ENCODE results near the gene GLDC.

The GLDC gene

GRCh38 chr9:6634444-6634843 lies 11.1 kb downstream of the GLDC start:
- no peak for DNase-seq (ENCODE audit: extremely low spot score)
- POLR2A ChIA-PET, result no interaction called here
- no peak for TF ChIP-seq LEF1 (IDR thresholded peaks at IDR 0.05; ENCODE audit: borderline replicate concordance)
- TF ChIP-seq HDGF (IDR thresholded peaks at IDR 0.05; ENCODE audit: borderline replicate concordance), result no peak
- no peak for TF ChIP-seq ZNF384 (IDR thresholded peaks at IDR 0.05)
- no peak for TF ChIP-seq FOXA1 (IDR thresholded peaks at IDR 0.05)
- no peak for TF ChIP-seq PKNOX1 (IDR thresholded peaks at IDR 0.05)
- TF ChIP-seq ELF4 (IDR thresholded peaks at IDR 0.05), result no peak
- no peak for TF ChIP-seq SUZ12 (IDR thresholded peaks at IDR 0.05)
- TF ChIP-seq SP1 (IDR thresholded peaks at IDR 0.05), result no peak
- TF ChIP-seq TARDBP (IDR thresholded peaks at IDR 0.05), result no peak
- no peak for TF ChIP-seq CTBP1 (IDR thresholded peaks at IDR 0.05; ENCODE audit: borderline replicate concordance)
- TF ChIP-seq BHLHE40 (IDR thresholded peaks at IDR 0.05; ENCODE audit: borderline replicate concordance), result no peak
- no peak for TF ChIP-seq FOXK2 (IDR thresholded peaks at IDR 0.05)
- no peak for TF ChIP-seq NFRKB (IDR thresholded peaks at IDR 0.05)
- CTCF ChIA-PET, result no interaction called here

GRCh38 chr9:6633378-6633777 lies 12.2 kb downstream of the GLDC start:
- DNase-seq (ENCODE audit: extremely low spot score), result no peak
- ChIA-PET POLR2A (no interaction called here), CTCF (no interaction called here)
- no peak for TF ChIP-seq BHLHE40 (IDR thresholded peaks at IDR 0.05; ENCODE audit: borderline replicate concordance)
- TF ChIP-seq L3MBTL2 (conservative IDR thresholded peaks at IDR 0.05), result no peak
- no peak for TF ChIP-seq FOXA1 (IDR thresholded peaks at IDR 0.05)
- no peak for TF ChIP-seq ZNF384 (IDR thresholded peaks at IDR 0.05)
- no peak for TF ChIP-seq PKNOX1 (IDR thresholded peaks at IDR 0.05)
- no peak for TF ChIP-seq HDGF (IDR thresholded peaks at IDR 0.05; ENCODE audit: borderline replicate concordance)
- no peak for TF ChIP-seq SUZ12 (IDR thresholded peaks at IDR 0.05)
- no peak for TF ChIP-seq TARDBP (IDR thresholded peaks at IDR 0.05)
- TF ChIP-seq LEF1 (IDR thresholded peaks at IDR 0.05; ENCODE audit: borderline replicate concordance), result no peak
- no peak for TF ChIP-seq NFRKB (IDR thresholded peaks at IDR 0.05)
- TF ChIP-seq FOXK2 (IDR thresholded peaks at IDR 0.05), result no peak
- no peak for TF ChIP-seq FOXM1 (IDR thresholded peaks at IDR 0.05; ENCODE audit: borderline replicate concordance)
- no peak for TF ChIP-seq ELF4 (IDR thresholded peaks at IDR 0.05)
- no peak for TF ChIP-seq ARNT (IDR thresholded peaks at IDR 0.05)
- TF ChIP-seq SP1 (IDR thresholded peaks at IDR 0.05), result no peak
- no peak for TF ChIP-seq CTBP1 (IDR thresholded peaks at IDR 0.05; ENCODE audit: borderline replicate concordance)

- ChIA-PET POLR2A (no interaction called here), CTCF (no interaction called here)
- DNase-seq (ENCODE audit: extremely low spot score), result no peak
- TF ChIP-seq FOXM1 (IDR thresholded peaks at IDR 0.05; ENCODE audit: borderline replicate concordance) (no peak), CTBP1 (IDR thresholded peaks at IDR 0.05; ENCODE audit: borderline replicate concordance) (no peak), TARDBP (IDR thresholded peaks at IDR 0.05) (no peak), HDGF (IDR thresholded peaks at IDR 0.05; ENCODE audit: borderline replicate concordance) (no peak), PKNOX1 (IDR thresholded peaks at IDR 0.05) (no peak), SP1 (IDR thresholded peaks at IDR 0.05) (no peak), FOXA1 (IDR thresholded peaks at IDR 0.05) (no peak), ZNF384 (IDR thresholded peaks at IDR 0.05) (no peak), BHLHE40 (IDR thresholded peaks at IDR 0.05; ENCODE audit: borderline replicate concordance) (no peak), LEF1 (IDR thresholded peaks at IDR 0.05; ENCODE audit: borderline replicate concordance) (no peak), SUZ12 (IDR thresholded peaks at IDR 0.05) (no peak)
Measured at GRCh38 chr9:6632516-6633183, 12.9 kb downstream of the GLDC start.

GRCh38 chr9:6631207-6631512 lies 14.4 kb downstream of the GLDC start:
- TF ChIP-seq ELF4 (IDR thresholded peaks at IDR 0.05) (no peak), BHLHE40 (IDR thresholded peaks at IDR 0.05; ENCODE audit: borderline replicate concordance) (no peak), LEF1 (IDR thresholded peaks at IDR 0.05; ENCODE audit: borderline replicate concordance) (no peak), ARNT (IDR thresholded peaks at IDR 0.05) (no peak), FOXK2 (IDR thresholded peaks at IDR 0.05) (no peak), PKNOX1 (IDR thresholded peaks at IDR 0.05) (no peak), TARDBP (IDR thresholded peaks at IDR 0.05) (no peak)
- DNase-seq (ENCODE audit: extremely low spot score), result no peak
- ChIA-PET CTCF (no interaction called here), POLR2A (interaction anchor here (1.2 kb wide), 1 partner anchor 15 kb away, joined by 3 read pairs; no protein-coding TSS in a partner anchor)

- ChIA-PET POLR2A (interaction anchor here (1.2 kb wide), 1 partner anchor 16 kb away, joined by 3 read pairs; no protein-coding TSS in a partner anchor), CTCF (no interaction called here)
- DNase-seq (ENCODE audit: extremely low spot score), result no peak
- TF ChIP-seq BHLHE40 (IDR thresholded peaks at IDR 0.05; ENCODE audit: borderline replicate concordance) (no peak), PKNOX1 (IDR thresholded peaks at IDR 0.05) (peak; percentile 45; the same call in 1 of the 2 replicates), LEF1 (IDR thresholded peaks at IDR 0.05; ENCODE audit: borderline replicate concordance) (no peak), FOXK2 (IDR thresholded peaks at IDR 0.05) (no peak)
Measured at GRCh38 chr9:6630502-6631206, 14.9 kb downstream of the GLDC start.
